Body of pancreas (tissue), 4 donors: ENCODE measurements around the gene FOXO1.

ENCODE experiments used
- CTCF ChIP-seq, 7 experiments: fragments of 450-650 bp in 4 of 7; fragments of 200-600 bp in 3 of 7; sonication (generic) in 3 of 7; IDR thresholded peaks; one replicate each; pipeline ENCODE4 v1.5.1; 2016 to 2019; ENCODE audit warnings: antibody characterized with exemption in 7 of 7
- POLR2A ChIP-seq, 3 donors: fragments of 450-650 bp; IDR thresholded peaks; one replicate each; pipeline ENCODE4 v1.6.1; 2016; ENCODE audit warnings: antibody characterized with exemption in 3 of 3, mild to moderate bottlenecking in 2 of 3

- TF ChIP-seq CTCF (IDR thresholded peaks at IDR 0.05) (no peak), POLR2A (IDR thresholded peaks at IDR 0.05) (no peak)
These were observed 13.1 kb upstream of the FOXO1 start for GRCh38 chr13:40679480-40679985.
